AG09309 (cell line): ENCODE measurements around the gene PI16.

Experiments used
- DNase-seq: peaks from one replicate; pipeline ENCODE4 v3.0.0-alpha.2; 2010; ENCODE audit warnings: low read depth
- H3K4me3 ChIP-seq: 2 replicates; pipeline ENCODE4 v1.5.1; 2011; ENCODE audit warnings: mild to moderate bottlenecking, low read depth, low read length, moderate library complexity; ENCODE audit not compliant: control insufficient read depth
- CTCF ChIP-seq: IDR thresholded peaks from 2 replicates; pipeline ENCODE4 v1.5.1; 2011; ENCODE audit warnings: mild to moderate bottlenecking, low read depth, low read length, inconsistent platforms; ENCODE audit not compliant: insufficient read depth, control insufficient read depth; ENCODE audit errors: missing control alignments

Gene PI16

GRCh38 chr6:37005061-37005810 is 50.7 kb downstream of the PI16 start, which contains the start of gene FGD2:
FGD2 (plus strand) TSS chr6:37005655; CDS start chr6:37005818, 163 bp downstream.
- DNase-seq = no peak
- no peak for TF ChIP-seq CTCF
- H3K4me3 ChIP-seq = no peak within 1 kb of the TSS

DNA sequence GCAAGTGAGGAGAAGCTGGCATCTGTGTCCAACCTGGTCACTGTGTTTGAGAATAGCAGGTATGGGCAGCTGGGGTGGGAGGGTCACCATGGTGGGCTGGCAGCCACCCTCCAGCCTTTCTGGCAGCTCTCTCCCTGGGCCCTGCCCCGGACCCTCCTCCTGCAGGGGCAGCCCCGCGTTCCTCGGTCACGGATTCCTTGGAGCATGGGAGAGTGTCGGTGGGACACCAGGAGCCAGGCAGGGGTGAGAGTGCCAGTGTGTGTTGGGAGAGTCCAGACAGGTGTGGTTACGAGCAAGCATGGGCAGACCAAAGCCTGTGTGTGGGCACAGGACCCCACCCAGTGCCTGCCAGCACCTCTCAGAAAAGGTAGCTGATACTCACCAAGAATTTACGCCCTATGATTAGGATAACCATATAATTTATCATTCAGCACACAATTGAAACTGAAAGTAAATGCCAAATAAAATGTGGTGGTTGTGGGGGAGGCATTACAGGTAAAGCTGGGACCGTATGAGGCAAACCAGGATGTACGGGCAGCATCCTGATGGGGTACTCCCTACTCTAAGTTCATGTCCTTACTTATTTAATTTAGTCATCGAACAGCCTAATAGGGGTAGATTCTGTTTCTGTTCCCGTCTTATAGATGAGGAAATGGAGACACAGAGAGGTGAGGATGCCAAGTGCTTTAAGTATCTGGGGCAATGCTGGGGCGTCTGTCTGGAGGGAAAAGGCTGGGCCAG is 51.5 kb downstream of the PI16 start:
- TF ChIP-seq CTCF = no peak
- DNase-seq = no peak
- no peak overlapping the region for H3K4me3 ChIP-seq

GRCh38 chr6:37006793-37007339 is 52.3 kb downstream of the PI16 start:
- TF ChIP-seq CTCF = no peak
- DNase-seq = no peak
- no peak overlapping the region for H3K4me3 ChIP-seq

GRCh38 chr6:37007340-37008043 is 53.0 kb downstream of the PI16 start:
- H3K4me3 ChIP-seq = no peak overlapping the region
- DNase-seq = no peak
- TF ChIP-seq CTCF = no peak

DNA sequence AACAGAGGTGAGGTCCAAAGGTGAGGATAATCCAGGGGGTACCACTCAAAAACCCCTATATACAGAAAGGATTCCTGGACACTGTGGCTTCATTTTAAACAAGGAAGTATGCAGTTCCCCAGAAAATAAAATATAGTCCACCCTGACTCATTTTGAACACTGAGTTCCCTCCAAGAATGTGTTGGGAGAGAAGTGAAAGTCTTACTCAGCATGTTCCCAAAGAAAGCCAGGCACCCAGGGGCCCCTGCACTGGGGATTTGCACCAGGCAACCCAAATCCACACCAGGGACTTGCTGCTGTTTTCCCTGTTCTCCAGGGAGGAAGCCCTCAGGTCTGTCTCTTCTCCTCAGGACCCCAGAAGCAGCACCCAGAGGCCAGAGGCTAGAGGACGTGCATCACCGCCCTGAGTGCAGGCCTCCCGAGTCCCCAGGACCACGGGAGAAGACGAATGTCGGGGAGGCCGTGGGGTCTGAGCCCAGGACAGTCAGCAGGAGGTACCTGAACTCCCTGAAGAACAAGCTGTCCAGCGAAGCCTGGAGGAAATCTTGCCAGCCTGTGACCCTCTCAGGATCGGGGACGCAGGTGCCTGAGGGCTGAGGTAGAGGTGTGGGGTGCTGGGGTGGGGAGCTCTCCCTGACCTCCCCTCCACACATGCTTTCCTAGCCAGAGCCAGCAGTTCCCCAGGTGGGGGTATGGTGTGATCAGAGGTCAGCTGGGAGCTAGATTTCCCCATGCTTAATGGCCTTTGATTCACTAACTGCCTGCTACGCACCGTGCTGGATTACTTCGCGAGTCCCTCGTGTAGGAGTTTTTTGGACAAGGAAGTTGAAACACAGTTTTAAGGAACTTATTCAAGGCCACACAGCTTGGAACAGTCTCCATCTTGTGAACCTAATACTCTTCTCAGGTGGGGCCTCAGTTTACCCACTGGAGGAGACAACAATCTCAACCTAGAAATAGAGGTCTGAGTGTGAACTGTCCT is 54.2 kb downstream of the PI16 start:
- no peak for TF ChIP-seq CTCF
- H3K4me3 ChIP-seq = no peak overlapping the region
- DNase-seq = no peak
